Lower leg skin (tissue), 4 donors: ENCODE measurements around the gene REP15. TPM values are rescaled to one million over a fixed set of nuclear protein-coding genes. Genes with fewer than 3 reads are reported as not detected.

Source experiments
- DNase-seq, 2 donors: peaks; one replicate each; pipeline ENCODE4 v3.0.0-alpha.2; 2019; ENCODE audit warnings: low spot score in 2 of 2
- H3K4me3 ChIP-seq: fragments of 200-600 bp; sonication (generic); 2 replicates; pipeline ENCODE4 v1.5.1; 2017; ENCODE audit warnings: mild to moderate bottlenecking, low read depth; ENCODE audit not compliant: poor library complexity, severe bottlenecking
- POLR2A ChIP-seq, 2 donors: fragments of 450-650 bp; IDR thresholded peaks; one replicate each; pipeline ENCODE4 v1.6.1; 2016 to 2017; ENCODE audit warnings: antibody characterized with exemption in 2 of 2, mild to moderate bottlenecking in 1 of 2, moderate library complexity in 1 of 2
- WGBS, 2 donors: methylation state at CpG; one replicate each; pipeline ENCODE4 v1.1.5; 2018; 5-methylcytosine and 5-hydroxymethylcytosine counted together
- intact Hi-C: fragments of 100-400 bp; cut with DNase I; formaldehyde crosslinking; loops from one replicate; pipeline ENCODE4 v1.15.0; 2023; ENCODE audit warnings: low total_unique reads
- total RNA-seq, 4 donors: library from RNA; depleted of rRNA; stranded (reverse); fragments of >200 nt; gene quantifications; one replicate each; pipeline ENCODE4 v1.1.0, GENCODE V29; 2016
- TF ChIP-seq, protein P1 (sequence below), 3 donors: fragments of 450-650 bp; IDR thresholded peaks; one replicate each; pipeline ENCODE4 v1.5.1; 2016; ENCODE audit warnings: antibody characterized with exemption in 3 of 3, mild to moderate bottlenecking in 3 of 3, moderate library complexity in 2 of 3

REP15 gene
- total RNA-seq, 4 donors from 2014 or later = 0.55 to 3.5 (median 0.83) TPM

DNA sequence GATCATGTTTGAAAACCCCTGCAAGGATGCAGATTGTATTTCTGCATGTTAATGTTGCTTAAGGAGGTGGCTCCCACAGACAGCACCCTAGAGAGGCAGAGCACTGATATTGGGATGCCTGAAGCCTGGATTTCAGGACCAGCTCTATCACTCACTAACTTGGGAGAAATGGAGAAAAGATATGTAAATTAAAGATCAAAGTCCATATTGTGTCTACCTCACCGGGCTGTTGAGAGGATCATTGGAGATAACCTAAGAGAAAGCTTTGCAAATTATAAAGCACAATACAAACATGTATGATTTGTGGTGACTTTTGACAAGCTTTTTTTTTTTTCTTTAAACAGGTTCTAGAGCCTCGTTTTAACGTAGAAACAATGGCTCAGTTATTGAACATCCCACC, 7.6 kb upstream of the REP15 start:
- 95 to 96% methylated on average over 3 of the region's 3 CpGs for WGBS, 2 donors

DNA sequence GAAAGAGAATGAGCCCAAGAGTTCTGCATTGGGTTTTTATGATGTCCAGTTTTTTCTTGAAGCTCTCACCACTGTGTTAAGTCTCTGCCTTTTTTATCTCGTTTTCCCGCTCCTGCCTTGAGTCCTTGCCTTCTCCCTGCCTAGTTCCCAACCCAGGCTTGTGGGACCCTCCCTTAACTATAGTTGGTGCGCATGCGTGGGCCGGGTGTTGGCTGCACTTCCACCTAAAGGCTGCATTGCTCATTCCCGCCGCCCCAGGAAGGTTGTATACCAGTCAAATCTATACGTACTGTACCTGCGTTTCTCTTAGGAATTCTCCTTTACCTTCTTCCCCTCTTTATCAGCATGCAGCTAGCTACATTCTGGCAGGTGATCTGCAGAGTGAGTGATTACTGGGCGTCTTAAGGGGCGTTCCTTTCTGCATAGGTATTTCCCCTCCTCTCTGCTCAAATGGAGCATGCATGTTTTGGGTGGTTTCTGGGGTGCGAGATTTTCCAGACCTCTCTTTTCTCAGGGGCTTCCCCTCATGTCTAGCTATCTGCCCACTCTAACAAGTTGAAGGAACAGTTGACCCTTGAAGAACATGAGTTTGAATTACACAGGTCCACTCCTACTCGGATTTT, 6.6 kb upstream of the REP15 start:
- H3K4me3 ChIP-seq = no peak overlapping the region
- 95% methylated on average over 13 of the region's 13 CpGs for WGBS, 2 donors
- DNase-seq = no peak
- intact Hi-C loops = no loop called here
- TF ChIP-seq, protein P1, sequence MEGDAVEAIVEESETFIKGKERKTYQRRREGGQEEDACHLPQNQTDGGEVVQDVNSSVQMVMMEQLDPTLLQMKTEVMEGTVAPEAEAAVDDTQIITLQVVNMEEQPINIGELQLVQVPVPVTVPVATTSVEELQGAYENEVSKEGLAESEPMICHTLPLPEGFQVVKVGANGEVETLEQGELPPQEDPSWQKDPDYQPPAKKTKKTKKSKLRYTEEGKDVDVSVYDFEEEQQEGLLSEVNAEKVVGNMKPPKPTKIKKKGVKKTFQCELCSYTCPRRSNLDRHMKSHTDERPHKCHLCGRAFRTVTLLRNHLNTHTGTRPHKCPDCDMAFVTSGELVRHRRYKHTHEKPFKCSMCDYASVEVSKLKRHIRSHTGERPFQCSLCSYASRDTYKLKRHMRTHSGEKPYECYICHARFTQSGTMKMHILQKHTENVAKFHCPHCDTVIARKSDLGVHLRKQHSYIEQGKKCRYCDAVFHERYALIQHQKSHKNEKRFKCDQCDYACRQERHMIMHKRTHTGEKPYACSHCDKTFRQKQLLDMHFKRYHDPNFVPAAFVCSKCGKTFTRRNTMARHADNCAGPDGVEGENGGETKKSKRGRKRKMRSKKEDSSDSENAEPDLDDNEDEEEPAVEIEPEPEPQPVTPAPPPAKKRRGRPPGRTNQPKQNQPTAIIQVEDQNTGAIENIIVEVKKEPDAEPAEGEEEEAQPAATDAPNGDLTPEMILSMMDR (IDR thresholded peaks at IDR 0.05) = no peak

More for the DNA sequence above, 7.6 kb upstream of the REP15 start:
- no peak for DNase-seq
- no peak for TF ChIP-seq POLR2A (IDR thresholded peaks at IDR 0.05)
- intact Hi-C loops = no loop called here
- H3K4me3 ChIP-seq = no peak overlapping the region

DNA sequence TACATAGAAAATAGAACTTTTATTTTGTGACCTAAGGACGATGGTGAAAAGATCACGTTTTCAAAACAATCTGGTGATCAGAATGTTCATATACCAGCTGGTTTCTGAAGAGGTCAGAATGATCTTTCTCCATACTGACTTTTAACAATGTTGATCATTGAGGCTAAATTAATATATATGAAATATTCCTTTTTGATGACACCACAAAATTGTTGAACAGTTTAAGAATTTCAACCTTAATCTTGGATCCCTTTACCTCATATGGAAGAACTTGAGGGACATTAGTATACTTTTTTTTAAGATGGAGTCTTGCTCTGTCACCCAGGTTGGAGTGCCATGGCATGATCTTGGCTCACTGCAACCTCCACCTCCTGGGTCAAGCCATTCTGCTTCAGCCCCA, 2.8 kb upstream of the REP15 start:
- DNase-seq = no peak
- no peak overlapping the region for H3K4me3 ChIP-seq
- intact Hi-C loops = no loop called here
- WGBS, 2 donors = 79 to 86% methylated on average over 2 of the region's 2 CpGs
- no peak for TF ChIP-seq POLR2A (IDR thresholded peaks at IDR 0.05)

DNA sequence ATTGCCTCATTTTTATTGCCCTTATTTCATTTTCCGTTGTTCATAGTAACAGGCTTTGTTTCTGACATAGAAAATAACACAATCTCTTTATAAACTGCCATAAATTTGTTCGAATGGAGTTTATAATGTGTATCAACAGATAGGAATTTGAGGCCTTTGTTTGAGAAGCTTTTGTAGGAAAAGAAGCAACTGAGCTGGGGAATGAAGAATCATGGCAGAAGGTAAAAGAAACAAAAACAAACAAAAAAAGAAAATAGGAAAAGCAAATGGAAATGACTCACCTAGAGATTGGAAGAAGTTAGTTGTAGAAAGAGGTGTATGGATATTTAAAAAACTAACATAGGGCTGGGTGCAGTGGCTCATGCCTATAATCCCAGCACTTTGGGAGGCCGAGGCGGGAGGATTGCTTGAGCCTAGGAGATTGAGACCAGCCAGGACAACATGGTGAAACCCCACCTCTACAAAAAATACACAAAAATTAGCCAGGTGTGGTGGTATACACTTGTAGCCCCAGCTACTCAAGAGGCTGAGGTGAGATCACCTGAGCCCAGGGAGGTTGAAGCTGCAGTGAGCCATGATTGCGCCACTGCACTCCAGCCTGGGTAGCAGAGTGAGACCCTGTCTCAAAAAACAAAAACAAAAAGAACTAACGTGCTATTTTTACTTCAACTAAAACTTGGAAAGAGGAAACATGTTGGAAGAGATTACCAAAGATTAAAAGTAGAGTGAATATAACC, 523 bp upstream of the REP15 start:
- intact Hi-C loops = no loop called here
- WGBS, 2 donors = 86 to 89% methylated on average over 6 of the region's 6 CpGs
- no peak for TF ChIP-seq POLR2A (IDR thresholded peaks at IDR 0.05)
- TF ChIP-seq, protein P1 (IDR thresholded peaks at IDR 0.05) = no peak
- no peak overlapping the region for H3K4me3 ChIP-seq
- DNase-seq = no peak

DNA sequence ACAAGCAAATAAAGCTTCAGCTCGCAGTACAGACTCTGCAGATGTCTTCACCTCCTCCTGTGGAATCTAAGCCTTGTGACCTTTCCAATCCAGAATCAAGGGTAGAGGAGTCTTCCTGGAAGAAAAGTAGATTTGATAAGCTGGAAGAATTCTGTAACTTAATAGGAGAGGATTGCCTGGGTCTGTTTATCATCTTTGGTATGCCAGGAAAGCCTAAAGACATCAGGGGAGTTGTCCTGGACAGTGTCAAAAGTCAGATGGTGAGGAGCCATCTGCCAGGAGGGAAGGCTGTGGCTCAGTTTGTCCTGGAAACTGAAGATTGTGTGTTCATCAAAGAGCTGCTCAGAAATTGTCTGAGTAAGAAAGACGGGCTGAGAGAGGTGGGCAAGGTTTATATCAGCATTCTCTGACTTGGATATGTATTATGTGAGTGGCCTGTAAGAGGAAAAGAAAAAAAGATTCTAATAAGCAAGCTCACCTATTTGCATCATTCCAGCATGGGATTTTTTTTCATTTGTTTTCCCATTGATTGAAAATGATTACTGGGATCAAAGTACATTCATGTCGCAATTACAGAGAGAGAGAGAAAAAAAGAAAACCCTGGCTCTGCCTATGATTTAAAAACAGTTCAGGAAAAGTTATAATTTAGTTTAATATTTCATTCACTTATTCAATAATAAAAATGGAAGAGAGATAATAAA, 767 bp downstream of the REP15 start:
- 93% methylated on average over 3 of the region's 3 CpGs for WGBS, 2 donors
- no peak for DNase-seq
- intact Hi-C loops = no loop called here
- no peak for TF ChIP-seq POLR2A (IDR thresholded peaks at IDR 0.05)
- TF ChIP-seq, protein P1 (IDR thresholded peaks at IDR 0.05) = no peak
- no peak overlapping the region for H3K4me3 ChIP-seq

DNA sequence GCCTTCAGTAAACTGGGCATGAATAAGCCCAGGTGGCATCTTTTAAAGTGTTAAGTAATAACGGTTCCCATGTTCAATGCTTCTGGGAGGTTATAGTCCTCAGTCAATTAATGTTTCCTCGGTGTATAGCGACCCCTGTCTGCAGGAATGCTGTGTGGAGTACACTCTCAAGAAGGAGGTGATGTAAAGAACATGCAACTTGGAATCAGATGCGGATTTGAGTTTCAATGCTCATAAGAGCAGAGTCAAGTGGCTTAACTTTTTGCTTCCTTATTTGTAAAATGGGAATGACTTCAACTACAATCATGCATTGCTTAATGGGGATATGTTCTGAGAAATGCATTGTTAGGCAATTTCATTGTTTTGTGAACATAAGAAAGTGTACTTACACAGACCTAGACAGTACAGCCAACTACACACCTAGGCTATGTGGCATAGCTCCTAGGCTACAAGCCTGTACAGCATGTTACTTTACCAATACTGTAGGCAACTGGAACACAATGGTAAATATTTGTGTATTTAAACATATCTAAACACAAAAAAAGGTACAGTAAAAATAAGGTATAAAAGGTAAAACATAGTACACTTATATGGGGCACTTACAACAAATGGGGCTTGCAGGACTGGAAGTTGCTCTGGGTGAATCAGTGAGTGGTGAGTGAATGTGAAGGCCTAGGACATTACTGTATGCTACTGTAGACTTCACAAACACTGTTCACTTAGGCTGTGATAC, 7.6 kb downstream of the REP15 start:
- intact Hi-C loops = no loop called here
- TF ChIP-seq, protein P1 (IDR thresholded peaks at IDR 0.05) = peak in 1 of 3 donors; percentile 39
- no peak for TF ChIP-seq POLR2A (IDR thresholded peaks at IDR 0.05)
- peak; percentile 66 to 91 for DNase-seq
- WGBS, 2 donors = 3% methylated on average over 4 of the region's 4 CpGs
- H3K4me3 ChIP-seq = no peak overlapping the region
